Measurements from ENCODE around the gene RUVBL1.

- TF ChIP-seq CTCF (IDR thresholded peaks at IDR 0.05) (no peak), EP300 (IDR thresholded peaks at IDR 0.05) (no peak), POLR2A (IDR thresholded peaks at IDR 0.05) (no peak), POLR2AphosphoS5 (IDR thresholded peaks at IDR 0.05) (no peak)
Measured at GRCh38 chr3:128054367-128054766, 69.2 kb downstream of the RUVBL1 start.
